Tibial nerve (tissue), 4 donors: ENCODE measurements around the gene FBL. TPM values are rescaled to one million over a fixed set of nuclear protein-coding genes. Genes with fewer than 3 reads are reported as not detected.
A peak's percentile ranks its signal among the peaks of the same experiment; 100 is the strongest.

Experiments used
- DNase-seq, 2 donors: peaks; one replicate each; pipeline ENCODE4 v3.0.0-alpha.2; 2019; ENCODE audit warnings: low spot score in 2 of 2
- H3K27ac ChIP-seq, 4 donors: fragments of 200-600 bp; sonication (generic) in 3 of 4; one replicate each; pipeline ENCODE4 v1.5.1; 2017 to 2019; ENCODE audit warnings: mild to moderate bottlenecking in 1 of 4
- H3K27me3 ChIP-seq, 2 donors: fragments of 200-600 bp; sonication (generic) in 1 of 2; one replicate each; pipeline versions ENCODE4 v1.5.1 to v1.6.0; 2017 to 2019
- H3K36me3 ChIP-seq, 3 donors: fragments of 200-600 bp; sonication (generic); one replicate each; pipeline ENCODE4 v1.5.1; 2018 to 2019
- H3K4me1 ChIP-seq, 4 donors: fragments of 200-600 bp; sonication (generic) in 3 of 4; one replicate each; pipeline ENCODE4 v1.5.1; 2017 to 2019
- H3K4me3 ChIP-seq, 4 donors: fragments of 200-600 bp; sonication (generic) in 3 of 4; one replicate each; pipeline ENCODE4 v1.5.1; 2017 to 2019; ENCODE audit warnings: mild to moderate bottlenecking in 1 of 4, moderate library complexity in 1 of 4
- H3K9me3 ChIP-seq, 4 donors: fragments of 200-600 bp; sonication (generic) in 3 of 4; one replicate each; pipeline ENCODE4 v1.5.1; 2017 to 2019
- EP300 ChIP-seq, 2 donors: sonication (generic); formaldehyde crosslinking; IDR thresholded peaks; one replicate each; pipeline ENCODE4 v1.6.1; 2017; ENCODE audit warnings: antibody characterized with exemption in 2 of 2, mild to moderate bottlenecking in 1 of 2
- POLR2A ChIP-seq, 2 donors: fragments of 450-650 bp; IDR thresholded peaks; one replicate each; pipeline ENCODE4 v1.6.1; 2017; ENCODE audit warnings: antibody characterized with exemption in 2 of 2, mild to moderate bottlenecking in 2 of 2, moderate library complexity in 2 of 2
- WGBS, 2 donors: methylation state at CpG; one replicate each; pipeline ENCODE4 v1.1.5; 2018; 5-methylcytosine and 5-hydroxymethylcytosine counted together
- total RNA-seq, 4 donors: library from RNA; depleted of rRNA; stranded (reverse); fragments of >200 nt; gene quantifications; one replicate each; pipeline ENCODE4 v1.1.0, GENCODE V29; 2016
- TF ChIP-seq, protein P1 (sequence below), 5 experiments: fragments of 200-600 bp in 3 of 5; fragments of 450-650 bp in 2 of 5; sonication (generic) in 3 of 5; IDR thresholded peaks; one replicate each; pipeline ENCODE4 v1.5.1; 2016 to 2019; ENCODE audit warnings: antibody characterized with exemption in 5 of 5, mild to moderate bottlenecking in 3 of 5, moderate library complexity in 2 of 5

Gene FBL
- total RNA-seq, 4 donors from 2014 or later, result 170 to 204 (median 177) TPM

DNA sequence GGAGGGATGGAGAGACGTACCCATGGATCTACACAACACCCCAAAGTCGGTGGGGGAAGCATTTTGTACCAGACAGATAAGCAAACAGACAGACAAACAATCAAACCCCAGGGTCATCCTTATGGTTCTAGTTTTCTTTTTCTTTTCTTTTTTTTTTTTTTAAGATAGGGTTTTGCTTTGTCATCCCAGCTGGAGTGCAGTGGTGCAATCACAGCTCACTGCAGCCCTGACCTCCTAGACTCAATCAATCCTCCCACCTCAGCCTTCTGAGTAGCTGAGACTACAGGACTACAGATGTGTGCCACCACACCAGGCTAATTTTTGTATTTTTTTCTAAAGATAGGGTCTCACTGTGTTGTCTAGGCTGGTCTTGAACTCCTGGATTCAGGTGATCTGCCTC, 17.9 kb upstream of the FBL start:
- H3K9me3 ChIP-seq, result no peaks in the 10 kb centered on the region
- no peak overlapping the region for H3K27ac ChIP-seq
- TF ChIP-seq, protein P1, sequence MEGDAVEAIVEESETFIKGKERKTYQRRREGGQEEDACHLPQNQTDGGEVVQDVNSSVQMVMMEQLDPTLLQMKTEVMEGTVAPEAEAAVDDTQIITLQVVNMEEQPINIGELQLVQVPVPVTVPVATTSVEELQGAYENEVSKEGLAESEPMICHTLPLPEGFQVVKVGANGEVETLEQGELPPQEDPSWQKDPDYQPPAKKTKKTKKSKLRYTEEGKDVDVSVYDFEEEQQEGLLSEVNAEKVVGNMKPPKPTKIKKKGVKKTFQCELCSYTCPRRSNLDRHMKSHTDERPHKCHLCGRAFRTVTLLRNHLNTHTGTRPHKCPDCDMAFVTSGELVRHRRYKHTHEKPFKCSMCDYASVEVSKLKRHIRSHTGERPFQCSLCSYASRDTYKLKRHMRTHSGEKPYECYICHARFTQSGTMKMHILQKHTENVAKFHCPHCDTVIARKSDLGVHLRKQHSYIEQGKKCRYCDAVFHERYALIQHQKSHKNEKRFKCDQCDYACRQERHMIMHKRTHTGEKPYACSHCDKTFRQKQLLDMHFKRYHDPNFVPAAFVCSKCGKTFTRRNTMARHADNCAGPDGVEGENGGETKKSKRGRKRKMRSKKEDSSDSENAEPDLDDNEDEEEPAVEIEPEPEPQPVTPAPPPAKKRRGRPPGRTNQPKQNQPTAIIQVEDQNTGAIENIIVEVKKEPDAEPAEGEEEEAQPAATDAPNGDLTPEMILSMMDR (IDR thresholded peaks at IDR 0.05), result no peak
- no peak for DNase-seq
- no peak overlapping the region for H3K4me3 ChIP-seq
- WGBS, 2 donors, result 83 to 89% methylated on average over 2 of the region's 2 CpGs
- H3K36me3 ChIP-seq, result no peaks in the 10 kb centered on the region
- H3K4me1 ChIP-seq, result no peaks in the 10 kb centered on the region
- no peaks in the 10 kb centered on the region for H3K27me3 ChIP-seq

DNA sequence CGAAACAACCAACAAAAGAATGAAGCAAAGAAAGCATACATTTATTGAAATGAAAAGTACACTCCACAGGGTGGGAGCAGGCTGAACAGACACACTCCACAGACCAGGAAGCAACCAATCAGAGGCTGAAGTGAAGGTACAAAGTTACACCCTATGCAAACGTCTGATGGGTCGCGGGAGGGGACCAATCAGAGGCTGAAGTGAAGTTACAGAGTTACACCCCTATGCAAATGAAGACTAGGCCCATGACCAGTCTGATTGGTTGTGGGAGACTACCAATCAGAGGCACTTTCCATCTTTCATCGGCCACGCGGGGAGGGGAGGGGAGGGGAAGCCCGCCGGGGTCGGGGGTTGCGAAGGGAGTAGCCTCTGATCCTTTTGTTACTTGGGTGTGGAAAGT, 12.4 kb upstream of the FBL start:
- Histone ChIP-seq H3K36me3 (no peaks in the 10 kb centered on the region), H3K9me3 (no peaks in the 10 kb centered on the region), H3K27ac (no peak overlapping the region), H3K4me3 (peak overlapping the region in 1 of 4 donors; percentile 25), H3K4me1 (no peaks in the 10 kb centered on the region), H3K27me3 (no peaks in the 10 kb centered on the region)
- 23 to 54% methylated on average over 11 of the region's 11 CpGs for WGBS, 2 donors
- TF ChIP-seq POLR2A (IDR thresholded peaks at IDR 0.05) (no peak), EP300 (IDR thresholded peaks at IDR 0.05) (no peak)
- TF ChIP-seq, protein P1 (IDR thresholded peaks at IDR 0.05), result no peak
- DNase-seq, result no peak

DNA sequence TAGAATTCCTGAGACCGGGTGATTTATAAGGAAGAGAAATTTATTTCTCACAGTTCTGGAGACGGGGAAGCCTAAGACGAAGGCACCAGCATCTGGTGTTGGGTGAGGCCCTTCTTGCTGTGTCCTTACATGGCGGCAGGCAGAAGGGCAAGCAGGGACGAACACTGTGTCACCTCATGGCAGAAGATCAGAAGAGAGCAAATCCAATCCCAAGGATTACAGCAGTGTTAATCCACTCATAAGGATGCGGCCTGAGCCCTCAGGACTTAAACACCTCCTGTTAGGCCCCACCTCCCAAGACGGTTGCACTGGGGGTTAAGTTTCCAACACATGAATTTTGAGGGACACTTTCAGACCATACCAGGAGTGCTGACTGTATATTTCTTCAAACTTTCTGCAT, 6.7 kb upstream of the FBL start:
- Histone ChIP-seq H3K4me3 (no peak overlapping the region), H3K4me1 (no peaks in the 10 kb centered on the region), H3K9me3 (no peaks in the 10 kb centered on the region), H3K36me3 (no peaks in the 10 kb centered on the region), H3K27me3 (no peaks in the 10 kb centered on the region), H3K27ac (no peak overlapping the region)
- WGBS, 2 donors, result 86 to 90% methylated on average over 7 of the region's 7 CpGs
- TF ChIP-seq, protein P1 (IDR thresholded peaks at IDR 0.05), result no peak
- TF ChIP-seq EP300 (IDR thresholded peaks at IDR 0.05), result no peak
- DNase-seq, result no peak

DNA sequence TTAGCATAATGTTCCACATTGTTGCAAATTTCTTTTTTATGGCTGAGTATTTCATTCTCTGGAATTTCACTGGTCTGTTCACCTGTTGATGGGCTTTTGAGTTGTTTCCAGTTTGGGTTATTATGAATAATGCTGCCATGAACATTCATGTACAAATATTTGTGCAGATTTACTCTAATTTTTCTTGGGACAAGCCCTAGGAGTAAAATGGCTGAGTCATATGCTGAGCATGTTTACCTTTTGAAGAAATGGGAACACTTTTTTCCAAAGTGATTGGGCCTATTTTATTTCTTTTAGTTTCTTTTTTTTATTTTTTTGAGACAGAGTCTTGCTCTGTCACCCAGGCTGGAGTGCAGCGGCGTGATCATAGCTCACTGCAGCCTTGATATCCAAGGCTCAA, 4.7 kb upstream of the FBL start:
- no peak overlapping the region for H3K27ac ChIP-seq

DNA sequence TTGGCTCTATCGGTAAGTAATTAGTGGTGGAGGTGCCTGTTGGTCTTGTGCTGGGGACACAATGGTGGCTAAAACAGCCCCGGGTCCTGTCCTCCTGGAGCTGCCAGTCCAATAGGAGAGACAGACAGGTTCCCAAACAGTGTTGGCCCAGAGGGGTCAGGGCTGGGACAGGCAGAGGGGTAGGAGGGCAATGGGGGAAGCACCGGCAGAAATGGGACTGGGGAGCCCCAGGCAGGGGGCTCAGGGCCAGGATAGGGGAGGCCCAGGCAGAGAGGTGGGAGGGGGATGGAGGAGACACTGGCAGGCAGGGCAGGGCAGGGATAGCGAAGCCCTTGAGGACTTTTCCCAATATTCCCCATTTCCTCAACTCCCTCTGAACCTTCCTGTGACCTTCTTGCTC, 2.2 kb upstream of the FBL start:
- 90 to 92% methylated on average over 4 of the region's 4 CpGs for WGBS, 2 donors
- H3K27me3 ChIP-seq, result no peaks in the 10 kb centered on the region
- H3K36me3 ChIP-seq, result no peaks in the 10 kb centered on the region
- peaks cover 0 to 33% (median 19%) of the 10 kb centered on the region in 4 donors for H3K4me1 ChIP-seq
- TF ChIP-seq, protein P1 (IDR thresholded peaks at IDR 0.05), result no peak
- TF ChIP-seq EP300 (IDR thresholded peaks at IDR 0.05), result no peak
- no peak for TF ChIP-seq POLR2A (IDR thresholded peaks at IDR 0.05)
- H3K9me3 ChIP-seq, result no peaks in the 10 kb centered on the region
- no peak overlapping the region for H3K27ac ChIP-seq
- DNase-seq, result no peak
- no peak overlapping the region for H3K4me3 ChIP-seq

More for the DNA sequence above, 4.7 kb upstream of the FBL start:
- no peak for DNase-seq
- Histone ChIP-seq H3K4me3 (no peak overlapping the region), H3K4me1 (peaks cover 0 to 9% (median 4%) of the 10 kb centered on the region in 4 donors), H3K27me3 (no peaks in the 10 kb centered on the region), H3K36me3 (no peaks in the 10 kb centered on the region), H3K9me3 (no peaks in the 10 kb centered on the region)
- TF ChIP-seq POLR2A (IDR thresholded peaks at IDR 0.05) (no peak), EP300 (IDR thresholded peaks at IDR 0.05) (no peak)
- TF ChIP-seq, protein P1 (IDR thresholded peaks at IDR 0.05), result no peak
- 69 to 73% methylated on average over 2 of the region's 2 CpGs for WGBS, 2 donors
